OCI-LY7 (cell line): ENCODE measurements around the gene LHFPL6. TPM values are rescaled to one million over a fixed set of nuclear protein-coding genes. Genes with fewer than 3 reads are reported as not detected.

Experiments used
- BruUV-seq: library from RNA; stranded (reverse); fragments of 400-500 nt; replicated peaks from 2 replicates; lab custom pipeline; 2021; lab: Mats Ljungman, UMichigan
- CTCF ChIA-PET: fragments of 300-600 bp; sonication (Branson Sonifier 250); formaldehyde crosslinking; loops from one replicate; lab custom pipeline; 2022; ENCODE audit warnings: antibody characterized with exemption; ENCODE audit not compliant: unreplicated experiment; lab: Charles Lee
- POLR2A ChIA-PET: fragments of 300-600 bp; sonication (Branson Sonifier 250); formaldehyde crosslinking; loops from one replicate; lab custom pipeline; 2022; ENCODE audit warnings: antibody characterized with exemption; lab: Charles Lee
- DNase-seq: peaks from one replicate; pipeline ENCODE4 v3.0.0-alpha.2; 2015; ENCODE audit warnings: low spot score
- H2AFZ ChIP-seq: fragments of 200-600 bp; sonication (generic), shearing (Covaris generic); 2 replicates; pipeline ENCODE4 v1.6.1; 2014; ENCODE audit warnings: mild to moderate bottlenecking, antibody characterized with exemption, low read length, moderate library complexity
- H3K27ac ChIP-seq: fragments of 200-600 bp; sonication (generic); 2 replicates; pipeline ENCODE4 v1.5.1; 2014; ENCODE audit warnings: mixed run types, low read depth, mild to moderate bottlenecking, moderate library complexity, low read length, inconsistent platforms; ENCODE audit not compliant: poor library complexity, severe bottlenecking
- H3K36me3 ChIP-seq: fragments of 200-600 bp; sonication (generic); 2 replicates; pipeline ENCODE4 v1.6.1; 2014; ENCODE audit warnings: mild to moderate bottlenecking, antibody characterized with exemption, low read length, moderate library complexity, mixed read lengths; ENCODE audit not compliant: insufficient read depth
- H3K4me1 ChIP-seq: fragments of 200-600 bp; sonication (generic); 2 replicates; pipeline ENCODE4 v1.5.1; 2014; ENCODE audit warnings: mild to moderate bottlenecking, low read length; ENCODE audit not compliant: insufficient read depth, poor library complexity, severe bottlenecking
- H3K4me2 ChIP-seq: fragments of 200-600 bp; sonication (generic); 2 replicates; pipeline ENCODE4 v1.6.1; 2014; ENCODE audit warnings: mild to moderate bottlenecking, low read length
- H3K4me3 ChIP-seq: fragments of 200-600 bp; sonication (generic); 2 replicates; pipeline ENCODE4 v1.5.1; 2014; ENCODE audit warnings: mild to moderate bottlenecking, low read depth, low read length; ENCODE audit not compliant: poor library complexity, severe bottlenecking
- H3K79me2 ChIP-seq: fragments of 200-600 bp; sonication (generic); 2 replicates; pipeline ENCODE4 v1.6.1; 2016; ENCODE audit warnings: low read depth, mild to moderate bottlenecking, low read length, moderate library complexity, mixed read lengths; ENCODE audit not compliant: insufficient read depth
- H3K9me2 ChIP-seq: fragments of 200-600 bp; sonication (generic); 2 replicates; pipeline ENCODE4 v1.6.1; 2016; ENCODE audit warnings: mild to moderate bottlenecking, low read length, mixed read lengths; ENCODE audit not compliant: insufficient read depth
- H3K9me3 ChIP-seq: fragments of 200-600 bp; sonication (generic); 2 replicates; pipeline ENCODE4 v1.6.1; 2014; ENCODE audit warnings: mild to moderate bottlenecking, mixed run types, low read length, mixed read lengths
- H4K20me1 ChIP-seq: fragments of 200-600 bp; sonication (generic); 2 replicates; pipeline ENCODE4 v1.6.1; 2014; ENCODE audit warnings: mild to moderate bottlenecking, antibody characterized with exemption, low read length, moderate library complexity, mixed read lengths; ENCODE audit not compliant: insufficient read depth
- EZH2phosphoT487 ChIP-seq: fragments of 200-600 bp; sonication (generic); IDR thresholded peaks from 2 replicates; pipeline ENCODE4 v1.6.1; 2018; ENCODE audit warnings: low read depth, borderline replicate concordance, mild to moderate bottlenecking, mixed run types, antibody characterized with exemption, low read length, moderate library complexity, mixed read lengths
- intact Hi-C: fragments of 100-400 bp; cut with micrococcal nuclease; formaldehyde crosslinking; loops from one replicate; pipeline ENCODE4 v1.10.0; 2022; ENCODE audit not compliant: unreplicated experiment
- total RNA-seq, 2 experiments: library from RNA; depleted of rRNA in 1 of 2; stranded (reverse); fragments of >200 nt in 1 of 2; shearing (Covaris generic) in 1 of 2; gene quantifications; 2 replicates each; pipeline ENCODE4 v1.2.3, GENCODE V29; 2014 to 2022
- TF ChIP-seq, protein P1 (sequence below): fragments of 200-600 bp; sonication (generic); conservative IDR thresholded peaks from 2 replicates; pipeline ENCODE4 v1.5.1; 2014; ENCODE audit warnings: mild to moderate bottlenecking, antibody characterized with exemption, low read length, moderate library complexity, mixed read lengths

The LHFPL6 gene
- total RNA-seq, 2 experiments from 2014 or later: 15.1 to 27.7 TPM

DNA sequence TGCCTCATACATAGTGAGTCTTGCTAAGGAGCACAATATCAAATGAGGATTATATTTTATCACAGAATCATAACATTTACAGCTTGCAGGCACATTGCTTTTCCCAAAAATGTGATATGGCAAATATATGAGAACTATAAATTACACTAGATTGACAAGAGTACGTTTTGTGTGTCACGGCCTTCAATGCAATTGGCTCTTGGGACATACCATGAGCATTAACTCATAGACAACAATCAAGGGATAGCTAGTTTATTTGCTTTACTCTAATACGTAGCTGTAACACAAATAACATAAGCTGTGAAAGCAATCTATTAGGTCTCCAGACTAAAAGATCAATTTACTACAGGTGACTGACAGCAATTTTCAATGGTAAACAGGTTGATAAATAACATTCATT lies 17.8 kb downstream of the LHFPL6 start:
- Histone ChIP-seq H3K4me3 (peak overlapping the region; percentile 56), H4K20me1 (no peaks in the 10 kb centered on the region), H3K9me3 (no peaks in the 10 kb centered on the region; the same call in 1 of the 2 replicates), H3K9me2 (no peaks in the 10 kb centered on the region), H3K4me1 (peaks cover 99% of the 10 kb centered on the region), H3K79me2 (peaks cover 88% of the 10 kb centered on the region), H2AFZ (peak overlapping the region; percentile 34; the same call in 1 of the 2 replicates), H3K36me3 (0 out of 2 replicates have a peak, but pooled peaks cover 7% of the 10 kb centered on the region), H3K27ac (peak overlapping the region; percentile 99), H3K4me2 (peak overlapping the region; percentile 63)
- TF ChIP-seq, protein P1, sequence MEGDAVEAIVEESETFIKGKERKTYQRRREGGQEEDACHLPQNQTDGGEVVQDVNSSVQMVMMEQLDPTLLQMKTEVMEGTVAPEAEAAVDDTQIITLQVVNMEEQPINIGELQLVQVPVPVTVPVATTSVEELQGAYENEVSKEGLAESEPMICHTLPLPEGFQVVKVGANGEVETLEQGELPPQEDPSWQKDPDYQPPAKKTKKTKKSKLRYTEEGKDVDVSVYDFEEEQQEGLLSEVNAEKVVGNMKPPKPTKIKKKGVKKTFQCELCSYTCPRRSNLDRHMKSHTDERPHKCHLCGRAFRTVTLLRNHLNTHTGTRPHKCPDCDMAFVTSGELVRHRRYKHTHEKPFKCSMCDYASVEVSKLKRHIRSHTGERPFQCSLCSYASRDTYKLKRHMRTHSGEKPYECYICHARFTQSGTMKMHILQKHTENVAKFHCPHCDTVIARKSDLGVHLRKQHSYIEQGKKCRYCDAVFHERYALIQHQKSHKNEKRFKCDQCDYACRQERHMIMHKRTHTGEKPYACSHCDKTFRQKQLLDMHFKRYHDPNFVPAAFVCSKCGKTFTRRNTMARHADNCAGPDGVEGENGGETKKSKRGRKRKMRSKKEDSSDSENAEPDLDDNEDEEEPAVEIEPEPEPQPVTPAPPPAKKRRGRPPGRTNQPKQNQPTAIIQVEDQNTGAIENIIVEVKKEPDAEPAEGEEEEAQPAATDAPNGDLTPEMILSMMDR: no peak
- TF ChIP-seq EZH2phosphoT487: no peak
- ChIA-PET POLR2A (interaction anchor here (0.9 to 6.8 kb wide), 8 partner anchors 10 to 603 kb away, joined by 3 to 90 read pairs (median 5); no protein-coding TSS in a partner anchor), CTCF (interaction anchor here (1.0 kb wide), 1 partner anchor 10 kb away, joined by 3 read pairs; no protein-coding TSS in a partner anchor)
- intact Hi-C loops: loop anchor here (5.0 kb wide), 2 partner anchors 73 to 1753 kb away; no protein-coding TSS in a partner anchor
- DNase-seq: no peak
- no TSS peak for BruUV-seq

DNA sequence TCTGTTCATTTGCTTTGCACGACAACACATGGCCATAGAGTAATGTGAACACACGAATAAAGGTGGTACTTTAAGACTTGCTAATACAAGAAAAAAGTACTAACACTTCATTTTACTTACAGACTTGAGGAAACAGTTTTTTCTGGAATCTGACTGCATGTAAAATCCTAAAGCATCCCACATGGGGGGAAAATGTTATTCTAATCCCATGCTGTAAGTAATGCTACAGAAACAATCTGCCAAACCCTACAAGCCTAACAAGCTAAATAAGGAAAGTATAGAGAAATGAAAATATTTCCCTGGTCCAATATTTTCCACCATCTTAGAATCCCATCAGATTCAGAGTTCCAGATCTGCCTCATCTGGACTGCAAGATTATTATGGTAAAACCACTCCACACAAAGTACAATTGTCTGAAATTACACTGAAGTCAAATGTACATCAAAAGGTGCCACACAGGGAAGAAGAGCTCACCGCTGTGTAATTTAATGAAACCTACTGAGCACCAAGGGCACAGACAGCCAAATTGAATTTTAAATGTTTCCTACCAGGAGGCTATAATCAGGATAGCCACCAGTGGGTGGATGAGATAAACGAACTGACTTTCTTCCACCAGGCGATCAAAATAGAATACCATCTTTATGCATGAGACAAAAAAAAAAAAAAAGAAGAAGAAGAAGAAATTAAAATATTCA lies 22.0 kb downstream of the LHFPL6 start:
- BruUV-seq: no TSS peak
- DNase-seq: peak; percentile 39
- intact Hi-C loops: no loop called here
- H4K20me1 ChIP-seq: no peaks in the 10 kb centered on the region
- H3K79me2 ChIP-seq: peaks cover 98% of the 10 kb centered on the region
- ChIA-PET POLR2A (interaction anchor here (0.6 to 4.2 kb wide), 8 partner anchors 8 to 1223 kb away, joined by 3 to 18 read pairs (median 6); no protein-coding TSS in a partner anchor), CTCF (interaction anchor here (0.5 to 1.0 kb wide), 2 partner anchors 22 to 28 kb away, joined by 3 to 5 read pairs; partner anchors contain the start of gene LHFPL6)
- peaks cover 100% of the 10 kb centered on the region for H3K4me1 ChIP-seq
- 0 out of 2 replicates have a peak, but pooled peaks cover 7% of the 10 kb centered on the region for H3K36me3 ChIP-seq
- H3K9me2 ChIP-seq: no peaks in the 10 kb centered on the region
- TF ChIP-seq, protein P1: no peak
- TF ChIP-seq EZH2phosphoT487: no peak
- peak overlapping the region; percentile 50 for H2AFZ ChIP-seq
- peak overlapping the region; percentile 77 for H3K4me2 ChIP-seq
- peak overlapping the region; percentile 58 for H3K4me3 ChIP-seq
- H3K27ac ChIP-seq: peak overlapping the region; percentile 99
- no peaks in the 10 kb centered on the region for H3K9me3 ChIP-seq
